Panc1 (cell line): ENCODE data around the gene ZNF700. TPM values are rescaled to one million over a fixed set of nuclear protein-coding genes. Genes with fewer than 3 reads are reported as not detected.

Source experiments
- ATAC-seq: fragments of 200-7000 bp; cut with Tn5 transposase; 2 replicates; pipeline ENCODE4 v1.9.1; 2020; ENCODE audit warnings: mild to moderate bottlenecking, moderate library complexity
- BruUV-seq: library from RNA; stranded (reverse); fragments of 400-500 nt; replicated peaks from 2 replicates; lab custom pipeline; 2021; lab: Mats Ljungman, UMichigan
- CTCF ChIA-PET: fragments of 300-600 bp; sonication (Branson Sonifier 250); formaldehyde crosslinking; loops from one replicate; lab custom pipeline; 2022; ENCODE audit warnings: antibody characterized with exemption; lab: Charles Lee
- POLR2A ChIA-PET: fragments of 300-600 bp; sonication (Branson Sonifier 250); formaldehyde crosslinking; loops from one replicate; lab custom pipeline; 2022; ENCODE audit warnings: antibody characterized with exemption; lab: Charles Lee
- DNase-seq: peaks from one replicate; pipeline ENCODE4 v3.0.0-alpha.2; 2010; ENCODE audit warnings: low read depth, low spot score
- H3K27ac ChIP-seq: 2 replicates; pipeline ENCODE4 v1.5.1; 2011; ENCODE audit warnings: mild to moderate bottlenecking, low read length, inconsistent platforms
- H3K27me3 ChIP-seq: fragments of 200-500 bp; sonication (Bioruptor generic); 2 replicates; pipeline ENCODE4 v1.6.0; 2014; ENCODE audit warnings: low read length, inconsistent platforms; ENCODE audit not compliant: control insufficient read depth, insufficient read depth
- H3K36me3 ChIP-seq: fragments of 200-500 bp; sonication (Bioruptor generic); 2 replicates; pipeline ENCODE4 v1.5.1; 2014; ENCODE audit warnings: inconsistent platforms, mild to moderate bottlenecking, low read length, moderate library complexity; ENCODE audit not compliant: control insufficient read depth, insufficient read depth
- H3K4me1 ChIP-seq: 2 replicates; pipeline ENCODE4 v1.5.1; 2011; ENCODE audit warnings: inconsistent platforms, mild to moderate bottlenecking, low read length, moderate library complexity; ENCODE audit not compliant: control insufficient read depth, insufficient read depth
- H3K4me3 ChIP-seq, 2 experiments: 2 replicates each; pipeline ENCODE4 v1.5.1; 2011 to 2012; ENCODE audit warnings: low read depth in 2 of 2, low read length in 2 of 2, mild to moderate bottlenecking in 2 of 2, inconsistent platforms in 1 of 2, moderate library complexity in 1 of 2
- H3K9me3 ChIP-seq: fragments of 200-500 bp; sonication (Bioruptor generic); 2 replicates; pipeline ENCODE4 v1.5.1; 2014; ENCODE audit warnings: low read depth, mild to moderate bottlenecking, inconsistent platforms, low read length, moderate library complexity; ENCODE audit not compliant: control insufficient read depth, insufficient read depth
- CTCF ChIP-seq: fragments of 450-650 bp; IDR thresholded peaks from 2 replicates; pipeline ENCODE4 v1.5.1; 2017; ENCODE audit warnings: mild to moderate bottlenecking
- POLR2AphosphoS5 ChIP-seq: IDR thresholded peaks from 2 replicates; pipeline ENCODE4 v1.6.1; 2012; ENCODE audit warnings: mild to moderate bottlenecking, low read depth, low read length, moderate library complexity
- REST ChIP-seq, 2 experiments: IDR thresholded peaks; 2 replicates each; pipeline ENCODE4 v1.6.1; 2011 to 2012; ENCODE audit warnings: low read depth in 2 of 2, control low read depth in 1 of 2, low read length in 1 of 2, mild to moderate bottlenecking in 1 of 2, moderate library complexity in 1 of 2; ENCODE audit not compliant: insufficient read depth in 1 of 2
- SIN3A ChIP-seq: IDR thresholded peaks from 2 replicates; pipeline ENCODE4 v1.6.1; 2012; ENCODE audit warnings: low read depth, mild to moderate bottlenecking, low read length, moderate library complexity, borderline replicate concordance; ENCODE audit not compliant: insufficient read depth
- TCF7L2 ChIP-seq: IDR thresholded peaks from 2 replicates; pipeline ENCODE4 v1.6.1; 2011; ENCODE audit warnings: mild to moderate bottlenecking, low read depth, low read length, inconsistent platforms
- in situ Hi-C: cut with HindIII; loops from 2 replicates; pipeline ENCODE4 v1.10.0; 2016; ENCODE audit warnings: low sequenced_read_pairs, low pct_unique_long_range_greater_than_20kb
- intact Hi-C: fragments of 100-400 bp; cut with micrococcal nuclease; formaldehyde crosslinking; loops from one replicate; pipeline ENCODE4 v1.10.0; 2022; ENCODE audit not compliant: unreplicated experiment
- total RNA-seq: library from RNA; stranded (reverse); gene quantifications from one replicate; pipeline ENCODE4 v1.2.1, GENCODE V29; 2021; ENCODE audit not compliant: unreplicated experiment

ZNF700 gene
- total RNA-seq, 1 experiment from 2014 or later, result 10.4 TPM

- TF ChIP-seq CTCF (peak; percentile 65), TCF7L2 (no peak)
- ATAC-seq (peak; percentile 86), DNase-seq (peak; percentile 39)
- Histone ChIP-seq H3K9me3 (no peaks in the 10 kb centered on the region), H3K4me1 (no peaks in the 10 kb centered on the region), H3K36me3 (no peaks in the 10 kb centered on the region), H3K27me3 (no peaks in the 10 kb centered on the region), H3K27ac (no peak overlapping the region), H3K4me3 (no peak overlapping the region)
- BruUV-seq, result no TSS peak
- POLR2A ChIA-PET, result no interaction called here
- CTCF ChIA-PET, result interaction anchor here (0.6 kb wide), 1 partner anchor 69 kb away, joined by 3 read pairs; no protein-coding TSS in a partner anchor
- in situ Hi-C loops (no loop called here), intact Hi-C loops (no loop called here)
Measured at GRCh38 chr19:11881151-11881800, 43.6 kb upstream of the ZNF700 start.

GRCh38 chr19:11882606-11883005, 42.3 kb upstream of the ZNF700 start:
- CTCF ChIA-PET, result interaction anchor here (0.9 kb wide), 1 partner anchor 41 kb away, joined by 3 read pairs; no protein-coding TSS in a partner anchor
- DNase-seq, result no peak
- no TSS peak for BruUV-seq
- TF ChIP-seq TCF7L2 (no peak), SIN3A (no peak), REST (IDR thresholded peaks at IDR 0.05; ENCODE audit: insufficient read depth in 1 of 2, low read depth in 2 of 2, low read length in 1 of 2) (no peak), POLR2AphosphoS5 (no peak), CTCF (no peak)
- in situ Hi-C loops, result no loop called here
- H3K4me3 ChIP-seq, result no peak overlapping the region
- H3K9me3 ChIP-seq, result no peaks in the 10 kb centered on the region
- H3K36me3 ChIP-seq, result no peaks in the 10 kb centered on the region
- no peaks in the 10 kb centered on the region for H3K4me1 ChIP-seq
- no peak overlapping the region for H3K27ac ChIP-seq
- intact Hi-C loops, result no loop called here
- H3K27me3 ChIP-seq, result no peaks in the 10 kb centered on the region
- ATAC-seq, result no peak
- POLR2A ChIA-PET, result no interaction called here
